HG03575 (cell line): ENCODE results near the gene ZNF862.

ENCODE experiments used
- ATAC-seq: cut with Tn5 transposase; IDR thresholded peaks from one replicate; pipeline ENCODE4 v1.9.1; 2021; ENCODE audit not compliant: unreplicated experiment, insufficient number of reproducible peaks, low FRiP score; ENCODE audit errors: extremely low read depth

The ZNF862 gene

DNA sequence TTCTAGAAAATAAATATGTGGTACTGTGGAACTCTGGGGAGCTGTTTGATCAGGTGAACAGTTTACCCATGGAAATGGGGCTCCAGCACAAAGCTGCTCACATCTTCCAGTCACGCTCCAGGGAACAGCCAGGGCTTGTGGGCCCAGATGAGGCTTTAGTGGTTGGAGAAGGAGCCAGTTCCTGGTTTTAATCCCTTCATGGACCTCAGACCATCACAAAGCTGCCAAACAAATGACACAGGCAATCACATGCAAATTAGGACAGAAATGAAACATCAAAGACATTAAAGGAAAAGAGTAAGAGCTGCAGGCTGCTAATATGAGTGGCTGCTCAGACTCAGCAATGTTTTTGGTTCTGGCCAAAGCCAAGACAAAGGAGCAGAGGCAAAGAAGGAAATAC is 33.4 kb downstream of the ZNF862 start:
- no peak for ATAC-seq

GRCh38 chr7:149872419-149873073 is 34.4 kb downstream of the ZNF862 start:
- ATAC-seq: no peak

- ATAC-seq: peak; percentile 59
Measured at GRCh38 chr7:149873074-149873969, 35.1 kb downstream of the ZNF862 start, which contains the start of gene ATP6V0E2. ATP6V0E2 (plus strand) TSS chr7:149873969; CDS start chr7:149874066, 97 bp downstream.

GRCh38 chr7:149873970-149874643 is 35.9 kb downstream of the ZNF862 start:
- ATAC-seq: no peak

DNA sequence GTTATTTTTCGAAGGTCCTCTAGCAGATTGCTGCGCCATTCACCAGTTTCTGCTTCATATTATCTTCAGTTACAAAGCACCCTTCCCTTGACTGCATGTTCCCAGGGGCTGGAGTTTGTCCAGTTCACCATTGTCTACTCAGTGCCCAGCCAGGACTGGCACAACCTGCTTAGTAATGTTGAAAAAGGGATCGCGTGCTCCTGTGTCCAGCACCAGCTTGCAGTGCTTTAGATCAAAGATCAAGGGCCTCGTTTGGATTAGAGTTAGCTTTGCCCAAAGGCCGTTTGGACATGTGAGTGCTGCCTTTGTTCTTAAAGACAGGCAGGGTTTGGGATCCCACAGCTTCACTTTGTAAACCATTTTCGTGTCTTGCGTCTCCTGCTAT is 36.5 kb downstream of the ZNF862 start:
- ATAC-seq: no peak

DNA sequence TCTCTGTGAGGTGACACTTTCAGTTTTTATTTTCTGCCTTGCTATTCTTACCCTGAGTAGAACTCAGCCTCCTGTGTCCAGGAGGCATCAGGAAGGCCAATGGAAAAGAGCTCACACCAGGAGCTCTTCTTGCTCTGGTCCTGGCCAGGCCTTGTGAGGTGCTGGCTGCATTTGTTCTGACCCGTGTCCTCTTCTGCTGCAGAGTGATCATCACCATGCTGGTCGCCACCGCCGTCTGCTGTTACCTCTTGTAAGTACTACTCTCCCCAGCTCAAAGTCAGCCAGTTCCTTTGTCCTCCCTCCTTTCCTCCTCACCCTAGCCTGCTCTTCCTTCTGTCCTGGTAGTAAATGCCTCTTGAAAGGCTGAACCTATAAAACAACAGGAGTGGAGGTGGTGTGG is 37.2 kb downstream of the ZNF862 start:
- no peak for ATAC-seq

DNA sequence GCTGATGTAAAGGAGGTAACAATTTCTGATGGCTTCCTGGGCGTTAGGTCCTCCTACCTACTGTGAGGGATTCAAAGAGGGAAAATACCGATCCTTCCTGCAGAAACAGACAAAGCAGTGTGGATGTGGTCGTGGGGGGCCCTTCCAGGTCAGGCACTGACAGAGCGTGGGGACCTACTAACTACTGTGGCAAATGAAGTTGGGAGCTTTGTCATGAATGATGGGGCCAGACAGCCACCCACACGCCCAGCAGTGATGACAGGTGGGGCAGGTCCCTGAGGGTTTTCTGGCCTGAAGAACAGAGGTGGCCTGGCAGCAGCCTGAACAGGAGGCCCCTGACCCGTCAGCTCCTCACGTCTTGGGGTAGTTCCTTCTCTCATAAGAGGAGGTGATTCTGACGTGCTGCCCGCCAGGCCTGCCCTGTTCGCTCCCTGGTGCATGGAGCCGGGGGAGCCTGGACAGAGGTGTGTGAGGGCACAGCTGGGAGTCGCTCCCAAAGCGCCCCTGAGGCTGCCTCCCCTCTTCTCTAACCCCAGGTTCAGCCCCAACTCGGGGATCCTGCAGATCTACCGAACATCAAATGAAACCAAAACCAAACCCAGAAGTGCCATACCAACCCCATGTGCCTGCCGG is 39.8 kb downstream of the ZNF862 start:
- ATAC-seq: no peak

DNA sequence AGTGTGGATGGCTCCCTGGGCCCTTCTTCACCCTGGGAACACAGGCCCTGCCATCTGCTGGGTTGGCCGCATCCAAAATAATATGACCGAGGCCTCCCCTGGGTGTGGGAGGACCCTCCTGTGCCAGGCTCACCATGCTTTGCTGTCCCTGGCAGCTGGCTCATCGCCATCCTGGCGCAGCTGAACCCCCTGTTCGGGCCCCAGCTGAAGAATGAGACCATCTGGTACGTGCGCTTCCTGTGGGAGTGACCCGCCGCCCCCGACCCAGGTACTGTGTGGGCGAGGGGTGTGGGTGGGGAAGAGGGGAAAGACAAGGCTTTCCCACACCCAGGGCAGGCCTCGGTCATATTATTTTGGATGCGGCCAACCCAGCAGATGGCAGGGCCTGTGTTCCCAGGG is 40.3 kb downstream of the ZNF862 start:
- no peak for ATAC-seq

DNA sequence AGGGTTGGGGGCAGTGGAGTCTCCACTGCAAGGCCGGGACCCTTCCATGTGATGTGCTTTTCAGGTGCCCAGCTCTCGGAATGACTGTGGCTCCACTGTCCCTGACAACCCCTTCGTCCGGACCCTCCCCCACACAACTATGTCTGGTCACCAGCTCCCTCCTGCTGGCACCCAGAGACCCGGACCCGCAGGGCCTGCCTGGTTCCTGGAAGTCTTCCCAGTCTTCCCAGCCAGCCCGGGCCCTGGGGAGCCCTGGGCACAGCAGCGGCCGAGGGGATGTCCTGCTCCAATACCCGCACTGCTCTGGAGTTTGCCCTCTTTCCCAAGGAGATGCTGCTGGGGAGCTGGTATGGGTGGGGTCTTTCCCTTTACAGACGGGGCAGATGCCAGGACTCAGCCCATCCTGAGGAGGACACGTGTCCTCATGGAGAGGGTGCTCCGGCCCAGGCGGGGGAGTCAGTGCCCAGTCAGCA is 41.1 kb downstream of the ZNF862 start:
- no peak for ATAC-seq

GRCh38 chr7:149879766-149880637 is 41.8 kb downstream of the ZNF862 start:
- no peak for ATAC-seq

GRCh38 chr7:149880638-149881311 is 42.6 kb downstream of the ZNF862 start:
- no peak for ATAC-seq

- ATAC-seq: no peak
Measured at GRCh38 chr7:149881328-149882247, 43.4 kb downstream of the ZNF862 start.

- ATAC-seq: no peak
Measured at GRCh38 chr7:149882248-149883047, 44.3 kb downstream of the ZNF862 start.

- no peak for ATAC-seq
Measured at GRCh38 chr7:149883048-149883438, 44.9 kb downstream of the ZNF862 start.

DNA sequence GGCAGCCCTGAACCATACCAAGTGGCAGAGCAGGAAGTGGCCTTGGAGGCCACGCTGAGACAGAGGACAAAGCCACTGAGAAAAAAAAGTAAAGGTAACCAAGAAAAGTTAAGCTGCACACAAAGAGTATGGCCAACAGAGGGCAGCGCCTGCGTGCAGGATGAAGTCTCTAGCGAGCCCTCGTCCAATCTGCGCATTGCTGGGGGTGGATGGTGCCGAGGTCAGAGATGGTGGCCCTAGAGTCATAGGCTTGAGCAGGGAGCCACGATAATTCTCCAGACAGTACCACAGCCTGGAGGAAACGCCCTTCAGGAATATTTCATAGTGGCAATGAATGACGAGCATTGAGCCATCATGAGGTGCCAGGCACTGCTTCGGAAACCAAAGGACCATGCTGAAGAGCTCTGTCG is 45.3 kb downstream of the ZNF862 start:
- no peak for ATAC-seq

DNA sequence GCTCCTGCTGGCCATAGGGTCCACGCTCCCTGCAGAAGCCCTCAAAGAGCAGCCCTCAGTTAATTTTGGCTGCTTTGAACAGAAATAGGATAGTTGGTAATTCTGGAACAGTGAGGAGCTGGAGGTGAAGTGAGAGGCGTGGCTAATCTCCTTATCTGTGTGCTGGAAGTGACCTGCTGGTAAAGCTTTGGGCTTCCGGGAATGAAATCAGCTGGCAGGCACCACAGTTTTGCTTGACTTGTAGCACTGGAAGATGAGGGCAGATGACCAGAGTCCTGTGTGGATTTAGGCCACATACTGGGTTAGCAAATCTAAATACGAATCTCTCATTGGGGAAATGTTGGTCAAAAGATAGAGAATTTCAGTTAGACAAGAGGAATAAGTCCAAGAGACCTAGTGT is 45.8 kb downstream of the ZNF862 start:
- ATAC-seq: no peak
